Kidney tubule cell (primary cell): Measurements from ENCODE around the gene SLC38A3.
A peak's percentile ranks its signal among the peaks of the same experiment; 100 is the strongest.

Source experiments
- DNase-seq: peaks from one replicate; pipeline ENCODE4 v3.0.0-alpha.2; 2018; ENCODE audit warnings: low spot score

SLC38A3 gene

GRCh38 chr3:50204804-50205412, at the start of gene SLC38A3:
Gene SLC38A3 (plus strand): TSS chr3:50205271. CDS start chr3:50214200, 8,929 bp downstream.
- DNase-seq, result no peak

DNA sequence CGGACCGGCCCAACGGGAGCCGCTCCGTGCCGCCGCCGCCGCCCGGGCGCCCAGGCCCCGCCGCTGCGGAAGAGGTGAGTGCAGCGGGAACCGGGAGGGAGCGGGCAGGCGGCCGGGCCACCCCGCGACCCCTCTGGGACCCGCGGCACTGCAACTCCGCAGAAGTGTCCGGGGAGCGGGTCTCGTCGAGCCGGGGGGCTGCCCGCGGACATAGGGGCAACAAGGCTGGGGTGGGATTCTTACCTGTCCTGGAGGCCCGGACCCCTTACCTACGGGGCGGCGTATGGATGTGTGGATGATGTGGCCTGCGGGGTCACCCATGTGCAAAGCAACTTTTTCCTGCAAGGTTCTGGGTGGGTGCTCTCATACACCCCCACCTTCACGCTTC, 49.6 kb upstream of the SLC38A3 start:
- no peak for DNase-seq

DNA sequence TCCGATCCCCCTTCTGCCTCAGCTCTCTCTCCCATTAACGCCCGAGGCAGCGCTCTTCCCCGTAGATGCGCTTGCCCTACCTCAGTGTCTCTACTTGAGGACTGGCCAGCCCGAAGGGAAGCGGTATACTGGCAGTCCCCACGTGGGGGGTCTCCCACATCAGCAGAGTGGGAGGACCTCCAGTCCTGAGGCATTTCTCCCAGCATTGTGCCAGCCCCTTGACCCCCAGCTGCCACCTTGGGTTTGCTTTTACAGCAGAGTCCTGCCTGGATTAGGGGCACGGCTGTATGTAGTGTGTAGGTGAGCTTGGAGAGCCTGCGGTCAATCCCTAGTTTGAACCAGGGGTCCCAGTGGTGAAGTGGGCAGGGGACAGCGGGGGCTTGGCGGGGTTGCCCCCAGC, 49.2 kb upstream of the SLC38A3 start:
- DNase-seq, result no peak

DNA sequence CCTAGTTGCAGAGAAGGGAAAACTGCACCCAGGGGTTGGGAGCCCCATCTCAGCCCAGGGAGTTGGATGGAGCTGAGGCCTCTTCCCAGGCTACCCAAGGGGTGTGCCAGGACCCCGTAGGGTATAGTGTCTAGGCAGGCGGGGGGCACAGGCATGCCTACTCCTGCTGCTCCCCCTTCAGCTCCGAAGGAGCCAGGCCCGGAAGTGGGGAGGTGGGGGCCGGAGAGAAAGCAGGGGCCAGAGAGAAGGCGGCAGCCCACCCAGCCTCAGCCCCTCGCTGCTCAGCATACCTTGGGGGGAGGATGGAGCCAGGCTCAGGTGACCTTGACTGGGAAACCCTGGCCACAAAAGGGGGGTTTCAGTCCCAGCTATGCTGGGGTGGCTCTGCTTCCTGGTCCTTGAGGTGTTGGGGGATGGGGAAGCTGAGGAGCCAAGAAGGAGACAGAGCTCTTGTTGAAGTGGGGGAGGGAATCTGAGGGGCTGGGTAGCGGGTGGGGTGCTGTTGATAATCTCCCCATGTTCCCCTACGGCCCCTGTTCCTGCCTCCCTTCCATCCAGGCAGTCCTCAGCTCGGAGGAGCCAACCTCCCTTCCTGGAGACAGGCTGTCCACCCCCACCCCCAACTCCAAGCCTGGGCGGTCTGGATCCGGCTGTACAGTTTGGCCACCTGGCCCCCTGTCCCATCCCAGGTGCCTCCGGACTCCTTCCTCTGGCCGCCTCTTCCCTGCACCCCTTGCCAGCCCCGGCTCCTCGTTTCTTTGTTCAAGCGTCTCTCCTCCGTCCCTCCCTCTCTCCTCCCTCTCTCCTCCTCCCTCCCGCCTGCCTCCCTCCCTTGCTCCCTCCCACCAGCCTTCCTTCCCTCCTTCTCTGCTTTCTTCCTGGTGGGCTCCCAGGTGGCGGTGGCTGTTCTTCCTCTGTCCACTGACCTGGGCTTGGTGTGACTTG, 48.2 kb upstream of the SLC38A3 start:
- no peak for DNase-seq

DNA sequence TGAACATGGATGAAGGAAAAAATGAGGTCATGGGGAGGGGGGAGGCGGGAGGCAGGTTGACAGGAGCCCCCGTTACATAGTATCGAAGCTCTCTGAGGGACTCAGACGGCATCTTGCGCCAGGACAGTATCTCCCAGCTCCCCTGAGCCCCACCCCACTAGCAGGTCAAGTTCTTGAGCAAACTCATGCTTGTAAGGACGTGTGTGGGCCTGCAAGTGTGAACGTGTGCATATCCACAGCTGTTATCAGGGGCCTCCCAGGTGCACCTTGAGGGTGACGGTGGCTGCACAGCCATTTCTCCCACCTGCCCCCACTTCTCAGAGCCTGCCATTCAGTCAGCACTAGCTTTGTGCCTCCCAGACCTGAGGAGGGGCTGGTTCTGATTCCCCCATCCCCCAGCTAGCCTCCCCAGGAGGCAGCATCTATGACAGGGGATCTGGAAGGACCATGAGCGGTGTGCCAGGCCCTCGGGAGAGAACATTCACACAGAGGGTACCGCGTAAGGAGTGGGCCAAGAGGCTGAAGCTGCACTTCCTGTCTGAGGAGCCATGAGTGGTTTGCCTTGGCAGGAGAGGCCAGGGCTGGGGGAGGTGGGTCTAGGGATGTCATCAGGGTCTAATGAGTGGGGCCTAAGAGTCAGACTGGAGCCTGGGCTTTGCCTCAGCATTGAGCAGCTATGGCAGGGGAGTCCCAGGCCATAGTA, 47.1 kb upstream of the SLC38A3 start:
- DNase-seq, result no peak

DNA sequence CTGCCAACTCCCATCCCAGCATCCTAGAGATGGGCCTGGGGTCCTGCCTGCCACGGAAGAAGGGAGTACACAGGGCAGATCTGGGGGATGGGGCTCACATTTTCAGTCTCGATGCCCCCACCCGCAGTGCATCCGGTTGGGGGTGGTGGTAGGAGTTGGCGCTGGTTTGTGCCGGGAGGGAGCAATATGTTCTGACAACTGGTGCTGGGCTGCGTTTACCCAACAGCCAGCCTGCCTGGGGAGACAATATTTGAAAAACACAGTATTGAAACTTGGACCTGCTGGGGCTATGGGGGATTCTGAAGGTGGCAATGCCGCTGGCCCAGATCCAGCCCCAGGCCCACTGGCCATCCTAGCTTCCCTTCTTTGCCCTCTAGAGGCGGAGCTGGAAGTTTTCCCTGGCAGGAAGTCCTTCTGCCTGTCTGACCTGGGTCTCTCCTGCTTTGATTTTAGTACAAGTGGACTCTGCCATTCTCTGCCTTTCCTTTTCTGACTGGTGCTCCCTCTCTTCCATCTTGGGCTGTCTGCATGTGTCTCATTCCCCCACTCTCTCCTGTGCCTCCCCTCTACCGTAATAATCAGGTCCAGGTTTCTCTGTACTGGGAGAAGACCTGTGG, 46.4 kb upstream of the SLC38A3 start:
- DNase-seq, result no peak

DNA sequence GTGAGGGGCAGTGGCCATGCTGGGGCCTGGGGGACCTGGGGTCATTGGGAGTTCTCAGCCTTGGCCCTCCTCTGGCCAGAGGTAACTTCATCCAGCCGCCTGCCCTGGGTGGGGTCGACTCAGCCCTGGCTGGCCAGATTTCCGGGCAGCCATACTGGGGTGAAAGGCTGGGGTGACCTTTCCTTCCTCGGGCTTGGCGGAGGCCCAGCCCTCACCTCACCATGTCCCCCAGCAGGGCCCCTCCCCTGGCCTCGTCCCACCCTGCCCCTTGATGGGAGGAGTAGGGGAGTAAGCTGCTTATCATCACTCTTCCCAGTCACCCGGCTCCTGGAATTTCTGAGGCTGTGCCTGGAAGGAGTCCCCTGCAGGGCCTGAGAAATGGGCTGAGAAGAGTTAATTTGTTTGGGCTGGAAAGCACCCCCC, 44.5 kb upstream of the SLC38A3 start:
- DNase-seq, result no peak

DNA sequence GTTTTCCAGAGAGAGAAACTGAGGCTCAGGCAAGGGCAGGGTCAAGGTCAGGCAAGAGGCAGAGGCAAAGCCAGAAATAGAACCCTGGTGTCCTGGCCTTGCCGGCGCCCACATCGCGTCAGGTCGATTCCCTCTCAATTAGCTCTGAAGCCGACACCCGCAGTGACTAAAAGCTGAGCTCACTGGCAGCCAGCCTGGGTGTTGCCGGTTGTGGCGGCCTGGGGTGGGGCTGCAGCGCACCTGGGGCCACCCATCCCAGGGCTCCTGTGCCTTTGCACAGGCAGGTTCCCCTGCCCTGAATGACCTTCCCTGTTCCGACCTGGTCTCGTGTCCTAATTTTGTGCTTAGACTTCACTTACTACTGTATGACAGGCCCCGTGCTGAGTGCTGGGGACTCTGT, 43.8 kb upstream of the SLC38A3 start:
- no peak for DNase-seq

DNA sequence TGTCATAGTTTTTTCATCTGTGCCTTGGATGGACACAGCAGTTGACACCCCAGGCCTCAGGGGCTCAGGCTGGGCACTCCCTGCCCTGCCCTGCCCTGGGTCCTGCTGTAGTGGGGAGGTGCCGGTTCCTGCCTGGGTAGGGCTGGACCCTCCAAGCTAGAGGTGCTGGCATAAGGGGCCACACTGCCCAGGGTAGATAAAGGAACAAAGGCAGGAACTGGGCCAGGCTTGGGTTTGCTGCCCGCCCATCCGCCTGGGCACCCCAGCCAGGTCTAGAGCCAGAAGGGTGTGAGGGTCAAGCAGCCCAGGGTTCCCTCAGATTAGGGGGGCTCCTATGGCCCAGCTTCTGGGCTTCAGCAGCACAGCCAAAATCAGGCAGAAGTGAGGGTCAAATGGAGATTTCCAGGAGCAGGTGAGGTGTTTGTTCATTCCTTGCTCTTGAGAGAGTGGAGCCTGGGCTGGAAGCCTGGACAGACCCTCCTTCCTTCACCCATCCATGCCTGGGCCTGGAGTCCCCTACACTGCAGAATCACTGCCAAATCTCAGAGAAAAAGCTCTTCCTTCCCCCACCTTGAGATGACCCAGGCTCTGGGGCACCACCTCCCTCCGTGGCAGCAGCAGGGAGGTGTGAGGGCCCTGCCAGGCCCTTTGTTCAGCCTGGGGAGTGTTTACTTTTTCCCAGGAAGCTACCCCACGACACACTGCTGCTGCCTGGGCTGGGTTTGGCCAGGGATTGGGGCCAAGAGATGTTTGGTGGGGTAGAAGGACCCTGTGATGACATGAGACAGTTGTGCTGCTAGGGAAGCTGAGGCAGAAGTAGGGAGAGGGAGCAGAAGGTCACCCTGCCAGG, 42.8 kb upstream of the SLC38A3 start:
- no peak for DNase-seq

DNA sequence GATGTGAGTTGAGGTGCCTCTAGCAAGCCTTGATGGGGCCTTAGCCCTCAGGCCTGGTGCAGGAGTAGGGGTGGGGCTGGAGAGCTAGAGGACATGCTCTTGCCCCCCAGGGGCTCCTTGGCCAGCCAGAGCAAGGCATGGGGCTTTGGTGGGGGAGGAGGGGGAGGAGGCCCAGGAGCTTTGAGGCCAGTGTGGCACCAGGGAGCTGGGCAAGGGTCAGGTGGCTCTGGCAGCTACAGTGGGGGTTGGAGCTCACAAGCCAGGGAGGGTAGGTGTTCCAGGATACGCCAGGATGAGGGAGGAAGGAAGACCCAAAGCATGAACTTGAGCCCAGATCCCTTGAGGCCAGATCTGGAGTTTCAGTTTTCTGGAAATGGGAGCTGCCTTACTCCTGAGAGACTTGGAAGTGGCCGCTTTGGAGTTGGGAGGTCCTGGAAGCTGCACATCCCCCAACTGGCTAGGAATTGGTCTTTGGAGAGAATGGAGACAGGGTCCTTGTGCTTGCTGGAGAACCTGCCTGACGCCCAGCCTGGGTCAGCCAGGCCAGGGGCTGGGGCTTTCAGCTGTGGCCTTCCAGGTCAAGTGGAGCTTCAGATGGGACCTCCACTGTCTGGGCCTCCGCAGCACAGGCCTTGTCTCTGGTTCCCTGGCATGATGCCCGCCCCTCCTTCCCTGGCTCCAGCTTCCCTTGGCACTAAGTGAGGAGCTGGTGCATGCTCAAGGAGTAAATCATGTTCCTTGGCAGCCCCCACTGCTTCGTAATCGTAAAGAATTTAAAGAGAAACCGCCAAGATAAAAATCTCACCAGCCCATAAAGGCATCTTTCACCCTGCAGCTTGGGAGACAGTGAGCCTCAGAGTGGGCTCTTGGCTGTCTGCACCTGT, 41.3 kb upstream of the SLC38A3 start:
- peak; percentile 87 for DNase-seq

DNA sequence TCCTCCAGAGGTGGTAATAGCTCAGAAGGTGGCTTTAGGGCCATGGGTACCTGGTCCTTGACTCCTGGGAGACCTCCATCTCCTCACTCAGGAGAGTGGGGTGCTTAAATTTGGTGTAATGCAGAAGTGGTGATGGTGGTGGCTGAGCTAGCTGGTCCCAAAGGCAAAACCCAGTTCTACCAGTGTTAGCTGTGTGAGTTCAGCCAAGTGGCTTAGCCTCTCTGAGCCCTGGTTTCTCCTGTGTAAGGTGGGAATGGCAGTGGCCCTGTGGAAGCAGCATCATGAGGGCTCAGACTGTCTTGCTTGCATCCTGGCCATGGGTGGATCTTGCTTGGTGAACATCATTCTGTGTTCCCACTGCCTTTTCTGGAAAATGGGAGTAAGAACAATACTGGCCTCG, 40.6 kb upstream of the SLC38A3 start:
- no peak for DNase-seq

- DNase-seq, result peak; percentile 69
Measured at GRCh38 chr3:50164984-50165909, 39.8 kb upstream of the SLC38A3 start.

DNA sequence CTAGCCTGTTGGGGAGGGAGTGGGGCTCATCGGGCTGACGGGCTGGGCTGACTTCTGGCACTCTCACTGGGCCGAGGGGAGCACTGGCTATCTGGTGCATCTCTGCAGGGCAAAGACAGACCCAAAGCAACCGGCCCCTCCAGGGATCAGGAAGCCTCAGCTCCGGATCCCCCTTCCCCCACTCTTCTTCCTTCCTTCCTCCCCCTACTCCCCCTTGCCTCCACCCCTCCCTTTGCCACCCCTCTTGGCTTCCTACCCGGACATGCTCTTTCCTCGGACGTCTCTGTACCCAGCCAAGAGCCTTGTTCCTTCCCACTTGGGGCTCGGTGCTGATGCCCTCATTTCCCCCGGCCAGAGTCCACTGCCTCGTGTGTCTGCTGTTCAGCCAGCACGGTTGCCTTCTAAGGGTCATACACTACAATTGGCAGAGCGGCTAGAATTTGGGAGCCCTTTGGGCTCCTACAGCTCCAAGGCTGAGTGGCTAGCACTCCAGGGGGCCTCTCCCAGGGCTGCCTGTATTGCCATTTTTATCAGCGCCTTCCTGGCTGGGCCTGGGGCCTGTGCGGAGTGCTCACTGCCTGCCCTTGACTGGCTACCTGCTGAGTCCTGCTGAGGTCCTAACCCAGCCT, 39.0 kb upstream of the SLC38A3 start:
- DNase-seq, result peak; percentile 30

- DNase-seq, result peak; percentile 88
Measured at GRCh38 chr3:50166620-50167019, 38.5 kb upstream of the SLC38A3 start.

- DNase-seq, result peak; percentile 94
Measured at GRCh38 chr3:50167069-50167840, 37.8 kb upstream of the SLC38A3 start.

- DNase-seq, result no peak
Measured at GRCh38 chr3:50167841-50168209, 37.2 kb upstream of the SLC38A3 start.

- no peak for DNase-seq
Measured at GRCh38 chr3:50168388-50168787, 36.7 kb upstream of the SLC38A3 start.

DNA sequence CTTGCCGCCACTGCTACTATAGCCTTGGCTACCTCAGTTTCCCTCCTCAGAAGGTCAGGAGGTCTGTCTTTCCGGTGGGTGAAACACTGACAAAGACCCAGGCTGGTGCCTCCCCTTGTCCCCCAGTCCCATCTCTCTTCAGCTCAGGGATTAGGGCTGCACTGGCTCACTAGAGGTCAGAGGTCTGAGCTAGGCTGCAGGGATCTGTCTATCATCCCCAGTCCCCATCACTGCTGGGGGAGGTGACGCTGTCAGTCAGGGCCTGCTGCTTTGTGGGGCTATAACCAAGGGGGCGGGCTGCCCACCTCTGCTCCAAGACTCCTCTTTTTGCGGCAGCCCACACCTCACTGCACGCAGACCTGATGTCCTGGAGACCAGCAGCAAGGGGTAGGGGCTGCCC, 36.3 kb upstream of the SLC38A3 start:
- no peak for DNase-seq
